Measurements from ENCODE around the gene CRLF2.

The CRLF2 gene

DNA sequence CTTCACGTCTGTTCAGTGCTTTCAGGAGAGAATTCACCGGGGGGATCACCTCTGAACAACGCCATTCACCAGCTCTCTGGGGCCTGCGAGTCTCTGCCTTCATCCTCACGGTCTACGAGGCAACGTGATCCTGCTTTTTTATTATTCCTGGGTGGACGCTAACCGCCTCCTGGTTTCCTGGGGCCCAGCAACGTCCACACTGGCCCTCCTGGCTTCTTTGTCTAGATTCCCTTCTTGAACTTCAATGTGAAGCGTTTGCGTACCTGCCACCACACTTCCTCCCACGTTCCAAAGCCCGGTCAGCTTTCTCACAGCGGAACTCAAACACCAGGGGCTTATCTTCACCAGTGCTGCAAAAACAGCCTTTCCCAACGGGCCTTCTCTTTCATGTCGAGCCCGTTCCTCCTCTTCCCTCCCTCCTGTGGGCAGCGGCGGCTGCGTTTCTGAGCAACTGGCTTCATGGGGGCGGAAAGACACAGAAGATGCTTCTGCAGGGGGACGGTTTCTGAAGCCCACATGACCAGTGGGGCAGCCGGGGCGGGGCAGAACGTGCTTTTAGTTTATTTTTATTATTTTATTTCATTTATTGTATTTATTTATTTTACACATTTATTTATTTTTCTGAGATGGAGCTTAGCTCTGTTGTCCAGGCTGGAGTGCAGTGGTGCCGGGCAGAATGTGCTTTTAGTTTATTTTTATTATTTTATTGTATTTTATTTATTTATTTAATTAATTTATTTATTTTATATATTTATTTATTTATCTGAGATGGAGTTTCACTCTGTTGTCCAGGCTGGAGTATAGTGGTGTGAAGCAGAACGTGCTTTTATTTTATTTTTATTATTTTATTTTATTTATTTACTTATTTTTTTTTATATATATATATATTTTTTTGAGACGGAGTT lies 64.6 kb downstream of the CRLF2 start:
- DNase-seq (ENCODE audit: low spot score) = no peak
- TF ChIP-seq, protein P1, sequence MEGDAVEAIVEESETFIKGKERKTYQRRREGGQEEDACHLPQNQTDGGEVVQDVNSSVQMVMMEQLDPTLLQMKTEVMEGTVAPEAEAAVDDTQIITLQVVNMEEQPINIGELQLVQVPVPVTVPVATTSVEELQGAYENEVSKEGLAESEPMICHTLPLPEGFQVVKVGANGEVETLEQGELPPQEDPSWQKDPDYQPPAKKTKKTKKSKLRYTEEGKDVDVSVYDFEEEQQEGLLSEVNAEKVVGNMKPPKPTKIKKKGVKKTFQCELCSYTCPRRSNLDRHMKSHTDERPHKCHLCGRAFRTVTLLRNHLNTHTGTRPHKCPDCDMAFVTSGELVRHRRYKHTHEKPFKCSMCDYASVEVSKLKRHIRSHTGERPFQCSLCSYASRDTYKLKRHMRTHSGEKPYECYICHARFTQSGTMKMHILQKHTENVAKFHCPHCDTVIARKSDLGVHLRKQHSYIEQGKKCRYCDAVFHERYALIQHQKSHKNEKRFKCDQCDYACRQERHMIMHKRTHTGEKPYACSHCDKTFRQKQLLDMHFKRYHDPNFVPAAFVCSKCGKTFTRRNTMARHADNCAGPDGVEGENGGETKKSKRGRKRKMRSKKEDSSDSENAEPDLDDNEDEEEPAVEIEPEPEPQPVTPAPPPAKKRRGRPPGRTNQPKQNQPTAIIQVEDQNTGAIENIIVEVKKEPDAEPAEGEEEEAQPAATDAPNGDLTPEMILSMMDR (IDR thresholded peaks at IDR 0.05; ENCODE audit: extremely low read depth, missing control alignments) = no peak

DNA sequence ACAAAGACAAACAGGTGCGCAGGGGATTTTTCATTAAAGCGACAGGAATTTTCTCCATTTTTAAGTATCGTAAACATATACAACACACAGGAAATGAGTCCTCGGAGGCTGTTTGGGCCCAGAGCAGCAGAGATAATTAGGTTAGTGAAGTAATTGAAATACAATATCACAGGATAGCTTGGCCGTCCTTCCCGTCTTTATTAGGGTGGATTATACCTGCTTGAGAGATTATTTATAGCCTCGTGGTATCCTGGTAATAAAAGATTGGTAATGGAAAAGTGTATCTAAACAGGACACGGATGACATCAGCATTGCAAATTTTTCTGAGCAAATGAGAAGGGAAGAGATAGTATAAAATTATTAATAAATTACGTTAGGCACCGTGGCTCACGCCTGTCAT lies 68.2 kb downstream of the CRLF2 start:
- TF ChIP-seq, protein P1 (IDR thresholded peaks at IDR 0.05; ENCODE audit: extremely low read depth, missing control alignments) = no peak
- DNase-seq (ENCODE audit: low spot score) = no peak
